K562 (cell line): ENCODE results near the gene METTL2B. TPM values are rescaled to one million over a fixed set of nuclear protein-coding genes. Genes with fewer than 3 reads are reported as not detected.

Experiments
- ATAC-seq: fragments of 200-7000 bp; cut with Tn5 transposase; 3 replicates; pipeline ENCODE4 v1.9.1; 2020; ENCODE audit warnings: moderate library complexity
- BruUV-seq: library from RNA; stranded (reverse); fragments of 400-500 nt; replicated peaks from 2 replicates; lab custom pipeline; 2021; lab: Mats Ljungman, UMichigan
- CTCF ChIA-PET: fragments of 300-600 bp; formaldehyde crosslinking; extraction: SDS; loops from one replicate; lab custom pipeline; 2021; ENCODE audit warnings: low intra/inter-chr PET ratio; lab: Yijun Ruan, JAX
- POLR2A ChIA-PET: fragments of 300-600, 350-650 bp; sonication (Branson Sonifier 250); formaldehyde crosslinking; extraction: SDS; loops from one replicate; lab custom pipeline; 2021; ENCODE audit warnings: antibody characterized with exemption, inconsistent platforms; lab: Yijun Ruan, JAX
- DNase-seq, 4 experiments: peaks; one replicate each; pipeline versions ENCODE4 v3.0.0 to v3.0.0-alpha.2; 2011 to 2018; ENCODE audit warnings: low spot score in 3 of 4, mixed read lengths in 3 of 4; ENCODE audit errors: extremely low read depth in 1 of 4
- FAIRE-seq: peaks from 2 replicates; lab custom pipeline; 2011; peaks lifted over from hg19 to GRCh38; lab: Jason Lieb, UNC
- H2AFZ ChIP-seq: 2 replicates; pipeline ENCODE4 v1.6.0; 2011; ENCODE audit warnings: low read depth, low read length, control low read depth, inconsistent platforms
- H3K27ac ChIP-seq: fragments of 200-600 bp; 3 replicates; pipeline ENCODE4 v1.8.0; 2011; ENCODE audit warnings: low read depth, mild to moderate bottlenecking, control low read depth, inconsistent platforms, low read length, moderate library complexity, mixed read lengths; ENCODE audit errors: extremely low read depth
- H3K27me3 ChIP-seq, 2 experiments: fragments of 300-600 bp in 1 of 2; 2 replicates in 1 of 2; 3 replicates in 1 of 2; pipeline versions ENCODE4 v1.6.0 to v1.8.0; 2011; ENCODE audit warnings: inconsistent platforms in 2 of 2, low read length in 2 of 2, mild to moderate bottlenecking in 1 of 2, mixed read lengths in 1 of 2, moderate library complexity in 1 of 2; ENCODE audit not compliant: control insufficient read depth in 2 of 2, insufficient read depth in 2 of 2
- H3K36me3 ChIP-seq: fragments of 300-600 bp; 3 replicates; pipeline ENCODE4 v1.8.0; 2011; ENCODE audit warnings: mild to moderate bottlenecking, low read length, inconsistent platforms; ENCODE audit not compliant: control insufficient read depth, insufficient read depth
- H3K4me1 ChIP-seq, 2 experiments: fragments of 200-600 bp in 1 of 2; replicated peaks in 1 of 2; 2 replicates in 1 of 2; 3 replicates in 1 of 2; pipeline versions ENCODE4 v1.5.1 to v1.8.0; 2011; ENCODE audit warnings: inconsistent platforms in 2 of 2, low read length in 2 of 2, mild to moderate bottlenecking in 1 of 2, mixed read lengths in 1 of 2, moderate library complexity in 1 of 2; ENCODE audit not compliant: control insufficient read depth in 2 of 2, insufficient read depth in 2 of 2
- H3K4me2 ChIP-seq: 2 replicates; pipeline ENCODE4 v1.6.1; 2011; ENCODE audit warnings: low read length, control low read depth, inconsistent platforms, mixed read lengths; ENCODE audit not compliant: insufficient read depth
- H3K4me3 ChIP-seq: fragments of 200-600 bp; sonication (generic), shearing (Covaris generic); 2 replicates; pipeline ENCODE4 v1.5.1; 2016; ENCODE audit warnings: control low read depth, inconsistent platforms
- H3K79me2 ChIP-seq: fragments of 200-600 bp; 3 replicates; pipeline ENCODE4 v1.8.0; 2011; ENCODE audit warnings: low read length, inconsistent platforms; ENCODE audit not compliant: control insufficient read depth, insufficient read depth
- H3K9ac ChIP-seq, 2 experiments: 2 replicates each; pipeline versions ENCODE4 v1.6.0 to v1.6.1; 2011; ENCODE audit warnings: low read depth in 2 of 2, low read length in 2 of 2, control low read depth in 1 of 2, inconsistent platforms in 1 of 2, mild to moderate bottlenecking in 1 of 2, mixed read lengths in 1 of 2; ENCODE audit not compliant: insufficient read depth in 1 of 2
- H3K9me1 ChIP-seq: one replicate; pipeline ENCODE4 v1.6.0; 2011; ENCODE audit warnings: inconsistent platforms, mild to moderate bottlenecking, low read length, moderate library complexity; ENCODE audit not compliant: control insufficient read depth, insufficient read depth
- H3K9me3 ChIP-seq: replicated peaks from 2 replicates; pipeline ENCODE4 v1.5.1; 2011; ENCODE audit warnings: low read depth, low read length, inconsistent platforms; ENCODE audit not compliant: control insufficient read depth, insufficient read depth
- H4K20me1 ChIP-seq: replicated peaks from 2 replicates; pipeline ENCODE4 v1.6.1; 2011; ENCODE audit warnings: low read length, inconsistent platforms, mixed read lengths; ENCODE audit not compliant: control insufficient read depth, insufficient read depth
- BRF1 ChIP-seq: IDR thresholded peaks from 3 replicates; pipeline ENCODE4 v1.6.1; 2011; ENCODE audit warnings: borderline replicate concordance, mild to moderate bottlenecking; ENCODE audit not compliant: insufficient read length; ENCODE audit errors: extremely low read depth
- IRF2 ChIP-seq: sonication (generic); formaldehyde crosslinking; IDR thresholded peaks from 2 replicates; pipeline ENCODE4 v1.8.1; 2022; ENCODE audit warnings: mild to moderate bottlenecking, missing genetic modification reagents
- KDM1A ChIP-seq, 2 experiments: fragments of 450-650 bp; IDR thresholded peaks; 2 replicates each; pipeline ENCODE4 v1.6.1; 2016; ENCODE audit warnings: mild to moderate bottlenecking in 2 of 2
- MTA3 ChIP-seq: fragments of 450-650 bp; formaldehyde crosslinking; IDR thresholded peaks from 2 replicates; pipeline ENCODE4 v1.6.1; 2017; ENCODE audit warnings: mild to moderate bottlenecking, borderline replicate concordance
- NCOA4 ChIP-seq: fragments of 450-650 bp; IDR thresholded peaks from 2 replicates; pipeline ENCODE4 v1.6.1; 2018; ENCODE audit warnings: mild to moderate bottlenecking; ENCODE audit not compliant: partially characterized antibody
- PHB2 ChIP-seq: fragments of 450-650 bp; IDR thresholded peaks from 2 replicates; pipeline ENCODE4 v1.6.1; 2017; ENCODE audit warnings: low read depth
- TCF15 ChIP-seq: fragments of 250-450 bp; sonication (Bioruptor Pico); IDR thresholded peaks from 2 replicates; pipeline ENCODE4 v1.8.0; 2022; ENCODE audit warnings: moderate library complexity, mild to moderate bottlenecking, inconsistent platforms
- ZBTB26 ChIP-seq: fragments of 450-650 bp; formaldehyde crosslinking; IDR thresholded peaks from 2 replicates; pipeline ENCODE4 v1.4.0; 2022; ENCODE audit warnings: missing genetic modification characterization
- ZKSCAN8 ChIP-seq: fragments of 200-800 bp; sonication (Bioruptor generic); IDR thresholded peaks from 2 replicates; pipeline ENCODE4 v1.6.1; 2016; ENCODE audit warnings: missing genetic modification characterization, missing compliant biosample characterization
- ZNF146 ChIP-seq: IDR thresholded peaks from one replicate; pipeline ENCODE4 v1.6.1; 2018; ENCODE audit warnings: missing compliant biosample characterization; ENCODE audit not compliant: unreplicated experiment
- ZNF274 ChIP-seq: IDR thresholded peaks from 2 replicates; pipeline ENCODE4 v1.6.1; 2011; ENCODE audit warnings: low read depth, mild to moderate bottlenecking, low read length, moderate library complexity, borderline replicate concordance
- WGBS: fragments of 100-300 bp; shearing (Covaris generic); methylation state at CpG from one replicate; pipeline ENCODE4 v1.1.6; 2016; ENCODE audit warnings: low coverage, mixed read lengths; ENCODE audit not compliant: insufficient coverage; ENCODE audit errors: missing lambda C conversion rate; 5-methylcytosine and 5-hydroxymethylcytosine counted together
- in situ Hi-C: fragments of 300-500 bp; cut with MboI; formaldehyde crosslinking; loops from 4 replicates; pipeline ENCODE4 v1.15.0; 2018; ENCODE audit warnings: inconsistent platforms, mixed read lengths
- intact Hi-C: fragments of 100-400 bp; cut with micrococcal nuclease; formaldehyde crosslinking; loops from 2 replicates; pipeline ENCODE4 v1.14.2; 2022
- polyA plus RNA-seq, 8 experiments: library from polyadenylated mRNA; depleted of rRNA in 4 of 8; stranded (reverse) in 5 of 8; unstranded in 3 of 8; fragments of >200 nt; fragmentation: Nextera tagmentation in 2 of 8; fragmentation: Illumina TruSeq in 1 of 8; extraction: Ambion mirVana in 2 of 8; extraction: Trizol in 1 of 8; gene quantifications; 2 replicates each; pipeline versions ENCODE4 v1.2.1 to v1.2.3, GENCODE V29; 2011 to 2014; ENCODE audit warnings: inconsistent platforms in 1 of 8, missing spikeins in 1 of 8
- total RNA-seq, 7 experiments: library from RNA; depleted of rRNA in 6 of 7; stranded (reverse); fragments of >200 nt in 6 of 7; fragmentation: Illumina TruSeq in 2 of 7; extraction: Trizol in 2 of 7; gene quantifications; 2 replicates each; pipeline versions ENCODE4 v1.2.1 to v1.2.3, GENCODE V29; 2011 to 2021; ENCODE audit warnings: low replicate concordance in 1 of 7
- TF ChIP-seq, protein P1 (sequence below): fragments of 250-450 bp; sonication (Bioruptor Pico); IDR thresholded peaks from 2 replicates; pipeline ENCODE4 v1.4.0; 2020

The METTL2B gene
- total and polyA plus RNA-seq, 9 of the 15 experiments (the other 6 are each of a cell fraction or from before 2014, with no cell fraction given) = 35.9 to 95.7 (median 79.2) TPM

DNA sequence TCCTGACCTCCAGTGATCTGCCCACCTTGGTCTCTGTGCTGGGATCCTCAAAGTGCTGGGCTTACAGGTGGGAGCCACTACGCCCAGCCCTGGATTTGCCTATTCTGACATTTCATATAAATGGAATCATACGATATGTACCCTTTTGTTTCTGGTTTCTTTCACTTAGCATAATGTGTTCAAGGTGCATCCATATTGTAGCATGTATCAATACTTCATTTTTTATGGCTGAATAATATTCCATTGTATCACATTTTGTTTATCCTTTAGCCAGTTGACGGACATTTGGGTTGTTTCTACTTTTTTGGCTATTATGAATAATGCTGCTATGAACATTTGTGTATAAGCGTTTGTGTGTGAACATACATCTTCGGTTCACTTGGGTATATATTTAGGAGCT, 25.6 kb upstream of the METTL2B start:
- in situ Hi-C loops = no loop called here
- ChIA-PET CTCF (no interaction called here), POLR2A (no interaction called here)
- H3K4me2 ChIP-seq = no peak overlapping the region
- peaks cover 17 to 21% of the 10 kb centered on the region in 2 experiments; a peak in 4 of 5 replicates for H3K4me1 ChIP-seq
- WGBS = 45% methylated on average over 5 of the region's 5 CpGs
- H3K79me2 ChIP-seq = peaks cover 3% of the 10 kb centered on the region
- H3K27me3 ChIP-seq = no peaks in the 10 kb centered on the region
- TF ChIP-seq ZKSCAN8 (CRISPR knock-in tag) (no peak), TCF15 (CRISPR knock-in tag) (no peak), ZNF146 (CRISPR knock-in tag) (peak; percentile 76), PHB2 (no peak), KDM1A (IDR thresholded peaks at IDR 0.05) (0 out of 4 replicates have a peak, but pooled peaks of 1 of the 2 experiments have one; percentile 9)
- H4K20me1 ChIP-seq = no peaks in the 10 kb centered on the region
- no peak overlapping the region for H2AFZ ChIP-seq
- FAIRE-seq = no peak
- no peak for ATAC-seq
- no peaks in the 10 kb centered on the region for H3K36me3 ChIP-seq
- H3K9me1 ChIP-seq = no peaks in the 10 kb centered on the region
- H3K9ac ChIP-seq = no peak overlapping the region
- no peak overlapping the region for H3K27ac ChIP-seq
- no peak overlapping the region for H3K4me3 ChIP-seq
- H3K9me3 ChIP-seq = no peaks in the 10 kb centered on the region
- no TSS peak for BruUV-seq
- no peak for DNase-seq
- intact Hi-C loops = no loop called here

GRCh38 chr7:128452552-128452951, 24.0 kb upstream of the METTL2B start:
- H3K9me1 ChIP-seq = no peaks in the 10 kb centered on the region
- intact Hi-C loops (no loop called here), in situ Hi-C loops (no loop called here)
- no peak for FAIRE-seq
- H3K9me3 ChIP-seq = no peaks in the 10 kb centered on the region
- no peak overlapping the region for H3K27ac ChIP-seq
- no TSS peak for BruUV-seq
- no peak for DNase-seq
- no peak for ATAC-seq
- H3K4me1 ChIP-seq = peaks cover 18 to 22% of the 10 kb centered on the region in 2 experiments; a peak in 4 of 5 replicates
- WGBS = 13% methylated on average over 1 of the region's 1 CpG
- POLR2A ChIA-PET = interaction anchor here (2.8 kb wide), 1 partner anchor 9 kb away, joined by 12 read pairs; no protein-coding TSS in a partner anchor
- no peaks in the 10 kb centered on the region for H3K27me3 ChIP-seq
- H3K36me3 ChIP-seq = peaks cover 5% of the 10 kb centered on the region; the same call in 1 of the 3 replicates
- 0 out of 2 replicates have a peak overlapping the region, but pooled peaks have one; percentile 35 for H2AFZ ChIP-seq
- H4K20me1 ChIP-seq = no peaks in the 10 kb centered on the region
- H3K4me2 ChIP-seq = no peak overlapping the region
- no peak overlapping the region for H3K4me3 ChIP-seq
- H3K9ac ChIP-seq = no peak overlapping the region
- peaks cover 16% of the 10 kb centered on the region for H3K79me2 ChIP-seq
- CTCF ChIA-PET = no interaction called here
- TF ChIP-seq MTA3 (no peak), ZBTB26 (CRISPR knock-in tag) (0 out of 2 replicates have a peak, but pooled peaks have one; percentile 42), NCOA4 (peak; percentile 6), BRF1 (no peak), IRF2 (CRISPR knock-in tag) (no peak), ZNF274 (no peak)
- TF ChIP-seq, protein P1, sequence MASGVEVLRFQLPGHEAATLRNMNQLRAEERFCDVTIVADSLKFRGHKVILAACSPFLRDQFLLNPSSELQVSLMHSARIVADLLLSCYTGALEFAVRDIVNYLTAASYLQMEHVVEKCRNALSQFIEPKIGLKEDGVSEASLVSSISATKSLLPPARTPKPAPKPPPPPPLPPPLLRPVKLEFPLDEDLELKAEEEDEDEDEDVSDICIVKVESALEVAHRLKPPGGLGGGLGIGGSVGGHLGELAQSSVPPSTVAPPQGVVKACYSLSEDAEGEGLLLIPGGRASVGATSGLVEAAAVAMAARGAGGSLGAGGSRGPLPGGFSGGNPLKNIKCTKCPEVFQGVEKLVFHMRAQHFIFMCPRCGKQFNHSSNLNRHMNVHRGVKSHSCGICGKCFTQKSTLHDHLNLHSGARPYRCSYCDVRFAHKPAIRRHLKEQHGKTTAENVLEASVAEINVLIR = no peak
